NCI-H2171 (cell line): ENCODE measurements around the gene PEX19.
A peak's percentile ranks its signal among the peaks of the same experiment; 100 is the strongest.

ENCODE experiments used
- DNase-seq: peaks from one replicate; lab custom pipeline; 2025; lab: John Stamatoyannopoulos, UW

The PEX19 gene

GRCh38 chr1:160277330-160277729, 7.6 kb downstream of the PEX19 start:
- no peak for DNase-seq

GRCh38 chr1:160271025-160271424, 13.9 kb downstream of the PEX19 start:
- no peak for DNase-seq

DNA sequence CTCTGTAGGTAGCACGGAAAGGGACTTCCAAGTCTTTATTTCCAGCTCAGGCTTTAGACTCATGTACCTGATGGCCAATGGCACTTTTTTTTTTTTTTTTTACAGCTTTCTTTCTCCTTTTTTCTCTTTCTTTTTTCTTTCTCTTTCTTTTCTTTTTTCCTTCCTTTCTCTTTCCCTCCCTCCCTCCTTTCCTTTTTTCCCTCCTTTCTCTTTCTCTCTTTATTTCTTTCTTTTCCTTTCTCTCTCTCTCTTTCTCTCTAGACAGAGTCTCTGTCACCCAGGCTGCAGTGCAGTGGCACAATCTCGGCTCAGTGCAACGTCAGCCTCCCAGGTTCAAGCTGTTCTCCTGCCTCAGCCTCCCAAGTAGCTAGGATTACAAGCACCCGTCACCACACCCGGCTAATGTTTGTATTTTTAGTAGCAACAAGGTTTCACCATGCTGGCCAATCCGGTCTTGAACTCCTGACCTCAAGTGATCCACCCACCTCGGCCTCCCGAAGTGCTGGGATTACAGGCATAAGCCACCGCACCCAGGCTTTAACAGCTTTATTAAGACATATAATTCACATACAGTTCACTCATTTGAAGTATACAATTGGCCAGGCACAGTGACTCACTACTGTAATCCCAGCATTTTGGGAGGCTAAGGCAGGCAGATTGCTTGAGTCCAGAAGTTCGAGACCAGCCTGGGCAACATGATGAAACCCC, 17.5 kb downstream of the PEX19 start:
- DNase-seq: no peak

DNA sequence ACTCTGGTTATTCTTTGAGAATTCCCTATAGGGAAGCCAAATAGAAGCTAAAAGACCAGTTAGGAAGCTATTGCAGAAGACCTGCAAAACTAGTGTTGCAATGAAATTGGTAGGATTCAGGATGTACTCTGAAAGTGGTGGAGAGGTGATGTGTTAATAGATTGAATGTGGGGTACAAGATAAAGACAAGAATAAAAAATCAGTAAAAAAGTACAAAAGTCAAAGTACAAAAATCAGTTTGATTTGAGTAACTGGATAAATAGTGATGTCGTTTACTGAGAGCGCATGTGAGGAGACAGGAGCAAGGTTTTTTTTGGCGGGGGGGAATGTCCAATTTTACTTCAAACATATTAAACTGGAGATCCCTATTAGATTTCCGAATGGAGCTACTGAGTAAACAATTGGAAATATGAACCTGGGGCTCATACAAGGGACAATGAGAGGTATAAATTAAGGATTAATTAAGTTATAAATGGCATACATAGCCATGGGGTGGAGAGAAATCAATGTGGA, 20.1 kb downstream of the PEX19 start:
- no peak for DNase-seq

- DNase-seq: peak; percentile 98
Observed at GRCh38 chr1:160261893-160262794, 22.8 kb downstream of the PEX19 start, which contains the start of gene DCAF8. DCAF8 (minus strand) TSS chr1:160262549; CDS start chr1:160244008, 18,541 bp downstream.

GRCh38 chr1:160261556-160261892, 23.4 kb downstream of the PEX19 start:
- peak; percentile 28 for DNase-seq

DNA sequence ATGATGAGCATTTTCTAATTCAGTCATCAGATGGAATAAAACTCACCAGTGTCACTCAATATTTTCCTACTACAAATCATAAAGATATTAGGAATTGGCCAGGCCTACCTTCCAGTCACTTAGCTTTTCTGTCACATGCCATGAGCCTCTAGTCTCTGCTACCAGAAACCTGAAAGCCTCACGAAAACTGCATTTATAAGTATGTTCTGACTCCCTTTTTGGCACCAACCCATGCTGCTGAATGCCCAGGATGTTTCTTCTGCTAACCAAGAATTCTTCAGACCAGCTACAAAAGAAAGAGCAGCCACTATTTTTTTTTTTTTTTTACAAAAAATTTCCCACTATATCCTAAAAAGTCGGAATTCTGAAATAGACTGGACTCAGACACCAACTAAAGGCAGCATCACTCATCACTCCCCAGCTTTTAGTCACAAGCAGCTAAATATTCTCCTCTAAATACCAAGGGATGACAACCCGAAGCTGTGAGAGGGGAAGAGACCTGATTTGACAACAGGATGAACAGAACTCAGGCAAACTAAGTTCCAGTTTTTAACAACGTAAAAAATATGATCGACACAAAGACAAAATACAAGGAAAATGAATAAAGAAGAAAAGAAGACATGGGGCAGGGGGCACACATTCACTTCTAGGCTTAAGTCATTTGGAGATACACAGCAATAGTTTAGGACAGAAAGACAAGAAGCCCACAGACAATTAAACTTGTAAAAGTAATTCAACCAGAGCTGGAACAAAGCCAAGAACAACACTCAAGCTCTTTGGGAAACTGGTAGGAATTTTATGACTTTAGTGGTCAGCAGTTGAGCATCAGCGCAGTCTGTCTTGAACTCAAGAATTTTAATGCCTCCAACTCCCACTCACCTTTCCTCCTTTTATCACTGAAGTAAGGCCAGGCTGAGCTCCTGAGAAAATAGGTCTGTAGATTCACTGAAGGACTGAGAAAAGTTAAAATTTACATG, 24.2 kb downstream of the PEX19 start:
- DNase-seq: peak; percentile 1

DNA sequence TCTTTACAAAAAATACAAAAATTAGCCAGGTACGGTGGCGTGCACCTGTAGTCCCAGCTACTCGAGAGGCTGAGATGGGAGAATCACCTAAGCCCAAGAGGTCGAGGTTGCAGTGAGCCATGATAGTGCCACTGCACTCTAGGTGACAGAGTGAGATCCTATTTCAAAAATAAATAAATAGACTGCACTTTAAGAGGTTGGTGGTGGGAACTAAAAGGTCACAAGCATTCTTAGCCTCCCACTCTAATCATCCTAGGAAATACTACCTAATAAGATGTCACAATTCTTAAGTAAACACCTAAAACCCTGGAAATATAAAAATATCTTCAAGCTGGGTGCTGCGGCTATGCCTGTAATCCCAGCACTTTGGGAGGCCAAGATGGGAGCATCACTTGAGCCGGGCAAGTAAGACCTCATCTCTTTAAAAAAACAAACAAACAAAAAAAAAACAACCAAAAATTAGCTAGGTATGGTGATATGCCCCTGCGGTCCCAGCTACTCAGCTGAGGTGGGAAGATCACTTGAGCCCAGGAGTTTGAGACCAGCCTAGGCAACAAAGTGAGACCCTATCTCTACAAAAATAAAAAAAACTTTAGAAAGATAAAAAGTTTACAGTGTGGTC, 26.6 kb downstream of the PEX19 start:
- DNase-seq: no peak

DNA sequence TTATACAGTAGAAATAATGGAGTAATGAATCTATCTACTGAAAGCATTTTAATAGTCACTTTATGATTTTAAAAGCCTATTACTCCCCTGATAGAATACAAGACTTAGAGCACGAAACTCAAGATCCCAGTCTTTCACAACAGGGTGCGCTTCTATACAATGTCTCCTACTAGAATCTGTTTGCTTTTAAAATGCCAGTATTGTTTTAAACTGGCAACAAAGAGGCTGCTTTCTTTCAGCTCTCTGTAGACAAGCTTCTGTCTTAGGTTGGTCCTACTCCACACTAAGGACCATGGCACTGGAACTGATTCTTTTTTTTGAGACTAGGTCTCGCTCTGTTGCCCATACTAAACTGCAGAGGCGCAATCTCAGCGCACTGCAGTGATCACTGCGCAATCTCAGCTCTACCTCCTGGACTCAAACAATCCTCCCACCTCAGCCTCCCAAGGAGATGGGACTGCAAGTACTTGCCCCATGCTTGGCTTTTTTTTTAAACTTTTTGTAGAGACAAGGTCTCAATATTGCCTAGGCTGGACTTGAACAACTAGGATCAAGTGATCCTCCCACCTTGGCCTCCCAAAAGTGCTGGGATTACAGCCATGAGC, 27.4 kb downstream of the PEX19 start:
- no peak for DNase-seq

- DNase-seq: peak; percentile 9
Observed at GRCh38 chr1:160256396-160257046, 28.4 kb downstream of the PEX19 start.

GRCh38 chr1:160255781-160256300, 29.1 kb downstream of the PEX19 start:
- DNase-seq: no peak

GRCh38 chr1:160251687-160252526, 33.0 kb downstream of the PEX19 start:
- DNase-seq: peak; percentile 60

GRCh38 chr1:160251011-160251410, 33.9 kb downstream of the PEX19 start:
- no peak for DNase-seq

- DNase-seq: no peak
Observed at GRCh38 chr1:160247053-160247452, 37.9 kb downstream of the PEX19 start.

DNA sequence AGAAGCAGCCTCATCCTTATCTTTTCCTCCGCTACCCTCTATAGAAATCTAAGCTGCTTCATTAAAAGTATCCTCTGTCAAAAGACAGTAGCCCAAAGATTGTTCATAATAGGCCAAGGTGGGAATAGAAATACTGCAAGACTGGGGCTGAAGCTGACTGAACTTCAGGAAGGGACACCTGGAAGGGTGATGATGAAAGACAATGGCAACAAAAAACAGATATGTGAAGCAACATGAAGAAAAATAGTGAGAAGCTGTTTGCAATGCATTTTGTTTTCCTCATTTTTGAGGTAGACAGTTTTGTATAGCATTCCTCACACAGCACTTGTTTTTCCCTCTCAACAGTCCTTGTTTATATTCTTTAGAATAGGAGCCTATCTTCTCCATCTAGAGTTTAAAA, 39.5 kb downstream of the PEX19 start:
- DNase-seq: no peak

DNA sequence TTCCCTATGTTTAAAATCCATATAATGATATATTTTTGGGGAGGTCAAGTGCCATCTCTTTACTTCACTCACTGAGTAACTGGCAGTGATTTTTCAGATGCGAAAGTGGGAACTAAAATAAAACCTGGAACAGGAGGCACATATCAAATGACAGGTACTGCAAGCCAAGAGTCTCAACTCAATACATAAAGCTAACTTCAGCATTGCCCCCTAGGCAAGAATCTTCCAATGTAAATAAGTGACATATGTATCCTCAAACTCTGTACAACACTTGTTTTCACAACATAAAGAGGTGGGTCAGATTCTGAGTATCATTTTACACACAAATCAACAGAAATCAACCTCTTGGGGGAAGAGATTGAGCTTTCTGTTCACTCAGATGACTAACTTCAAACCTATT, 40.7 kb downstream of the PEX19 start:
- DNase-seq: peak; percentile 53

GRCh38 chr1:160243767-160244166, 41.2 kb downstream of the PEX19 start:
- no peak for DNase-seq

GRCh38 chr1:160239582-160240299, 45.2 kb downstream of the PEX19 start:
- no peak for DNase-seq

DNA sequence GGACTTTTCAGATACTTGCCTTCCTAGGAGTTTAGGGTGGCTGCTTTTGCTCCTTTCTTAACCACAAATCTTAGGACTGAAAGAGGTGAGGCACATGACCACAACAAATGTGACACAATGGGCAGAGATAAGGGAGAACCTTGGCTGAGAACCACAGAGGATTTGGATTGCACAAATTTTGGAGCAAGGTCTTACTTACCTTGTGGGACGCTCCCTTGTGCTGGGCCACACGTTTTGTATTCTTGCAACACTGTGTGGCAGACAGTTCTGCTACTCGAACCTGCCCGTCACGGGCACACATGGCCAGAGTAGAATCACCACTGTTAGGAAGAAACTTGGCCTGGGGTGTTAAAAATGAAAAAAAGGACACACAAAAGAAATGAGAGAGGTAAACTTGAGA, 46.5 kb downstream of the PEX19 start:
- DNase-seq: no peak
